ENCODE results near the gene KIF16B.

DNA sequence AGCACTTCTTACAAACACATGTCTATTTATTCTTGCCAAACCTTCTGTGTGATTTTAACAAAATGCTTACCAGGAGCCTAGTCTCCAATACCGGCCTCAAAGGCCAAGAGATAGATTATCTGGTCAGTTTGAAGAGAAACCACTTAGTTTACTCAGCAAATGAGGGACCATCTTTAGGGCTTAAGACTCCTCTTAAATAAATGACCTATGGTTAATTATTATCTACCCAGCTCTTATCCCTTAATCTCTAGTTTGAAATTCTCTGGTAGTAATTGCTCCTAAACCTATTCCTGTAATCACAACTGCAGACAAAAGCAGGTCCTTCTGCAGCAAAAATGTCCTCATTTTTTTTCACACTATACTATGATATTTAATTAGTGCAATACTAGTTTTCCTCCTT lies 301.8 kb downstream of the KIF16B start:
- TF ChIP-seq CTCF (IDR thresholded peaks at IDR 0.05; ENCODE audit: low read depth, low read length, missing input control) (no peak), EGR1 (IDR thresholded peaks at IDR 0.05; ENCODE audit: low read depth in 2 of 2) (no peak), RAD21 (IDR thresholded peaks at IDR 0.05) (no peak), JUND (IDR thresholded peaks at IDR 0.05) (no peak), SP1 (IDR thresholded peaks at IDR 0.05) (no peak), GABPA (IDR thresholded peaks at IDR 0.05 in 1 of 2, conservative IDR thresholded peaks at IDR 0.05 in 1 of 2) (no peak), HNF4G (IDR thresholded peaks at IDR 0.05) (no peak), YY1 (IDR thresholded peaks at IDR 0.05) (no peak)
- TF ChIP-seq, protein P1, sequence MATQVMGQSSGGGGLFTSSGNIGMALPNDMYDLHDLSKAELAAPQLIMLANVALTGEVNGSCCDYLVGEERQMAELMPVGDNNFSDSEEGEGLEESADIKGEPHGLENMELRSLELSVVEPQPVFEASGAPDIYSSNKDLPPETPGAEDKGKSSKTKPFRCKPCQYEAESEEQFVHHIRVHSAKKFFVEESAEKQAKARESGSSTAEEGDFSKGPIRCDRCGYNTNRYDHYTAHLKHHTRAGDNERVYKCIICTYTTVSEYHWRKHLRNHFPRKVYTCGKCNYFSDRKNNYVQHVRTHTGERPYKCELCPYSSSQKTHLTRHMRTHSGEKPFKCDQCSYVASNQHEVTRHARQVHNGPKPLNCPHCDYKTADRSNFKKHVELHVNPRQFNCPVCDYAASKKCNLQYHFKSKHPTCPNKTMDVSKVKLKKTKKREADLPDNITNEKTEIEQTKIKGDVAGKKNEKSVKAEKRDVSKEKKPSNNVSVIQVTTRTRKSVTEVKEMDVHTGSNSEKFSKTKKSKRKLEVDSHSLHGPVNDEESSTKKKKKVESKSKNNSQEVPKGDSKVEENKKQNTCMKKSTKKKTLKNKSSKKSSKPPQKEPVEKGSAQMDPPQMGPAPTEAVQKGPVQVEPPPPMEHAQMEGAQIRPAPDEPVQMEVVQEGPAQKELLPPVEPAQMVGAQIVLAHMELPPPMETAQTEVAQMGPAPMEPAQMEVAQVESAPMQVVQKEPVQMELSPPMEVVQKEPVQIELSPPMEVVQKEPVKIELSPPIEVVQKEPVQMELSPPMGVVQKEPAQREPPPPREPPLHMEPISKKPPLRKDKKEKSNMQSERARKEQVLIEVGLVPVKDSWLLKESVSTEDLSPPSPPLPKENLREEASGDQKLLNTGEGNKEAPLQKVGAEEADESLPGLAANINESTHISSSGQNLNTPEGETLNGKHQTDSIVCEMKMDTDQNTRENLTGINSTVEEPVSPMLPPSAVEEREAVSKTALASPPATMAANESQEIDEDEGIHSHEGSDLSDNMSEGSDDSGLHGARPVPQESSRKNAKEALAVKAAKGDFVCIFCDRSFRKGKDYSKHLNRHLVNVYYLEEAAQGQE (IDR thresholded peaks at IDR 0.05) = no peak
- TF ChIP-seq, protein P2, sequence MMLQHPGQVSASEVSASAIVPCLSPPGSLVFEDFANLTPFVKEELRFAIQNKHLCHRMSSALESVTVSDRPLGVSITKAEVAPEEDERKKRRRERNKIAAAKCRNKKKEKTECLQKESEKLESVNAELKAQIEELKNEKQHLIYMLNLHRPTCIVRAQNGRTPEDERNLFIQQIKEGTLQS (IDR thresholded peaks at IDR 0.05) = no peak

All from liver (tissue), 3 donors.